ENCODE results near the gene NOP16.

Gene NOP16

GRCh38 chr5:176360894-176361436 lies 27.4 kb downstream of the NOP16 start:
- peak in 1 of 3 experiments; percentile 6 for DNase-seq (ENCODE audit: low read depth in 3 of 3)

- DNase-seq (ENCODE audit: low read depth in 3 of 3): no peak
Observed at GRCh38 chr5:176359658-176360057, 28.7 kb downstream of the NOP16 start.

GRCh38 chr5:176356179-176356566 lies 32.2 kb downstream of the NOP16 start:
- DNase-seq (ENCODE audit: low read depth in 3 of 3): no peak

DNA sequence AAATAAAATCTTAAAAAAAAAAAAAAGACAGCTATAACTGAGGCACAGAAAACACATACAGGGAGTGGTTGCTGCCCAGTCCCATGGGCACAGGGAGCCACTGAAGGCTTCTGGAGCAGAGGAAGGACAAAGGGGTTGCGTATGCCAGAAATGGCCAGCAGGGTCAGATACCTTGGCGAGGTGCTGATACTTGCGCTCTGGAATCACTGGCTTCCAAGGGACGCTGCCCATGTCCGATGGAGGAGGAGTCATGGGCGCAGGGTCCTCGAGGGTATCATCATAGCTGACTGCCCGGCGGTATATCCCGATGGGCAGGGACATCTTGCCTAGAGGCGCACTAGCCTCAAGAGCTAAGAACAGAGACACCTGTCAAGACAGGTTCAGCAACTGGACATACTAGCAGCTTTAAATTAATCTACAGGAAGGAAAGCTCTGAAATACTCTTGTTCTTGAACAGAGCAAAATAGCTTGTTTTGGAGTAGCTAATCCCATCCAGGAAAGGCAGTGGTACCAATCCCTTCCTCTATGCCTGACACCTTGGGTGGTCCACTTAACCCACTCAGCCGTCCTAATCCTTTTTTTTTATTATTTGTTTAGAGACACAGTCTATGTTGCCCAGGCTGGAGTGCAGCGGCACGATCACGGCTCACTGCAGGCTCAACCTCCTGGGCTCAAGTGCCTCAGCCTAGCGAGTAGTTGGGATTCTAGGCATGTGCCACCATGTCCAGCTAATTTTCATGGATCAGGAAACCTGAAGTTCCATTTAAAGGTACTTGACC lies 32.8 kb downstream of the NOP16 start:
- no peak for DNase-seq (ENCODE audit: low read depth in 3 of 3)

DNA sequence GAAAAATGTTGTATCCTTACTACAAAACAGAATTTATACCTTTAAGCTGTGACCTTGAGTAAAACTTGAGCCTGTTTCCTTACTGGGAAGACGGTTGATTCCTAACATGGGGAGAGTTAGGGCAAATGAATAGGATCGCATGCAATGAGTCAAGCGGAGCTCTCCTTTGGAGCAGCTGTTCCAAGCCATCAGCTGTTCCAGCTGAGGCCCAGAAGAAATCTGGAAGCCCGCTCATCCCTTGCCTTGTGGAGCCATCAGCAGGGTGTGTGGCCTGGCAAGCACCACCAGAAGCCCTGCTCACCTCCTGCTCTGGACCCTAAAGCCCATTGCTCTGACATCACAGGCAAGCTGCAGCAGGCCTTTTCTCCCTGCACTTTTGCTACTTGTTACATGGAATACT lies 34.9 kb downstream of the NOP16 start:
- no peak for DNase-seq (ENCODE audit: low read depth in 3 of 3)

DNA sequence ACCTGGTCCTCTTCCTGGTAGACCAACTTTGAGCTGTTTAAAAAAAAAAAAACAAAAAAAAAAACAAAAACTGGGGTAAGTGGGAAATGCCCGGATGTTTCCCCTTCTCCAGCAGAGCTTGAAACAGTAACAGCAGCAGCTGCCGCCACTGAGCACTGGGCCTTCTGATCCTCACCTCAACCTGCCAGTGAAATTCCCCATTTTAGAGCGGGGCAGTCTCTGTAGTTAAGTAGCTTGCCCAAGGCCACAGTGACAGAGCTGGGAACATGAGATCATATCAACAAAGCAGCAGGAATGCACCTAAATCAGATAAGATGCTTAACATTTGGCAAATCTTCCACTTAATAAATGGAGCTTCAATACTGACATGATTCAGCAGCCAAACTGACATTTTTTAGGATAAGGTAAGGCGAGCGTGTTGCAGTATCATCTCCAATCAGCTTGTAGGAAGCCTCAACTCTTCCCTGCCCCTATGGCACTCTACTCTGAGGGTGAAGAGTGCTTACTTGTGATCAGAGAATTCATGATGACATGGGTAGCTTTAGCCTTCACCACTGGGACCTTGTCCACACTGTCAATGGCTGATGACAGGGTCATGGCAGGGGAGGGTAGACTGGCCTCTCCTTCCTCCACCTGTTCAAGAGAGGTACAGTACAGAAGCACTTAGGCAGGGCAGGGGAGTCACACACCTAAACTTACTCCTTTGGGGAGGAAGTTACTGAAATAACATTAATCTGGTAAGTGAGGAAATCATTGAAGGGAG lies 36.1 kb downstream of the NOP16 start:
- DNase-seq (ENCODE audit: low read depth in 3 of 3): no peak

- no peak for DNase-seq (ENCODE audit: low read depth in 3 of 3)
Observed at GRCh38 chr5:176350416-176350815, 38.0 kb downstream of the NOP16 start.

DNA sequence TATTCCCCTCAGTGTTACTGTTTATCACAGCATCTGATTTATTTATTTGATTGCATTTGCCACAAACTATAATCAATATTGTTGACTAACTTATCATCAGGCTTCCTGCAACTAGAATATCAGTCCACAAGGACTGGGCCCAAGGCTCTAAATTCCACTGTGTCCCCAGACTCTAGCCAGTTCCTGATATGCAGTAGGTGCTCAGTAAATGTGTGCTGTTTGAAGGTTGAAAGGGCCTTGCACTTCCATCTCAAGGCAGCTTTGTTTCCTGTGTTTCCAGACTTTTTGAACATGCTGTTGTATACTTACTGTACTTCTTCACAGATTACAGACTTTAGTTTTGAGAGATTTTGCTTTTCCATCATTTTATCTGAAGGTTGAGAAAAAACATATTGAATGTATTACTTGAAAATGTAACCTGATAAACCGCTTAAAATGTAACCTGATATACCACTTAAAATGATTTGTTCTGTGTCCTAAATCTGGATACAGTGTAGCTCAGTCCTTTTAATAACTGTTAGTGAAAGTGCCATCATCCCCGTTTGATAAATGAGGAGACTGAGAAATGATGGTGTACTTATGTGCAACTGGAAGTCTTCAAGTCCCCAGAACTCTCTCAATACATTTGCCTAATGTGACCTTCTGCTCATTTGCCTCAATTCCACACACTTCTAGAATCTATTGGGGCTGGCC lies 45.5 kb downstream of the NOP16 start:
- DNase-seq (ENCODE audit: low read depth in 3 of 3): no peak

DNA sequence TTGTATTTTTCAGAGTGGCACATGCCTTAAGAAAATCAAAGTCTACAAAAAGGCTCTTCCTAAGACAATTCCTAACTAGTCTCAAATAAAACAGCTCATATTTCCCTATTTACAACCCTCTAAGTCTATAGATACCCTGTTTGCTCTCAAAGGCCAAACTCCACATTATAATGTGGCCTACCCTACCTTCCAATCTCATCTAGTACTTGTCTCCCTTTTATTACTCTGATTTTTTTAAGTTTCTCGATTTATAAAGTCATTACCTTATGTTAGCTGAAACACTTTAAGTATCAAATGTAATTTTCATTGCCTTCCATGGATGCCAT lies 46.3 kb downstream of the NOP16 start:
- no peak for DNase-seq (ENCODE audit: low read depth in 3 of 3)

DNA sequence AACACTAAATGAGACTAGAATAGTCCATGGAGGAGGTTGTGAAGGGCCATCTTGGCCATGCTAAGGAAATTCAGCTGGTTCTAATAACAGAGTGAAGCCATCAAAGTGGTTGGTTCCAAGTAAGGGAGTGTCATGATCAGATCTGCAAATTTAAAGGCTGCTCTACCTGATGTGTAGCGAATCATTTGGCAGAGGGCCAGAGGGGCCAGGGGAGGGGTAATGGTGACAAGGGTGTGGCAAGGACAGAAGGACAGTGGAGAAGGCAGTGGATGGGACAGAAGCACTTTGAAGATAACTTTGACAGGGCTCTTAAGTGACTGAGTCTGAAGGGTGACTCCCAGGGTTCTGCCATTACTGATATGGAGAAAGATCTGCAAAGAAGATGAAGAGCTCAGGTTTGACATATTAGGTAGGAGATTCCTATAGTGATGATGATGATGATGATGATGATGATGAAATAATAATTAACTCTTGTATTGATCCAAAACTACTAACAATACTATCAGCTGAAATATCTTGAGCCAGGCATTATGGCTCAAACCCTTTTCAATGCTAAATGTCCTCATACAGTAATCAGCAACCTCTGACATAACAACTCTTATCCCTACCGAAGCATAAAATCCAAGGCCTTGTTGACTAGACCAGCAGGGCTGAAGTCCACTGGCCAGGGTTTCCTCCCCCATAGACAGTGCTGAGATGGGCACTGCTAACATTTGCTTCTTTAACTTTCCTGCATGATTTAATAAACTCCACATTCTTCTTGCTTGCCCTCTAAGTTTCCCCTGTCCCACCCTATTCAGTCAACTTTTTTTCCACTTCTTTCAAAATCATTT lies 46.9 kb downstream of the NOP16 start:
- no peak for DNase-seq (ENCODE audit: low read depth in 3 of 3)

GRCh38 chr5:176339304-176339703 lies 49.1 kb downstream of the NOP16 start:
- no peak for DNase-seq (ENCODE audit: low read depth in 3 of 3)

- no peak for DNase-seq (ENCODE audit: low read depth in 3 of 3)
Observed at GRCh38 chr5:176337913-176338312, 50.5 kb downstream of the NOP16 start.

GRCh38 chr5:176334031-176334770 lies 54.2 kb downstream of the NOP16 start:
- DNase-seq (ENCODE audit: low read depth in 3 of 3): no peak
